K562 (cell line): ENCODE results near the gene CHN1. TPM values are rescaled to one million over a fixed set of nuclear protein-coding genes. Genes with fewer than 3 reads are reported as not detected.

ENCODE experiments used
- ATAC-seq: fragments of 200-7000 bp; cut with Tn5 transposase; 3 replicates; pipeline ENCODE4 v1.9.1; 2020; ENCODE audit warnings: moderate library complexity
- BruUV-seq: library from RNA; stranded (reverse); fragments of 400-500 nt; replicated peaks from 2 replicates; lab custom pipeline; 2021; lab: Mats Ljungman, UMichigan
- CTCF ChIA-PET: fragments of 300-600 bp; formaldehyde crosslinking; extraction: SDS; loops from one replicate; lab custom pipeline; 2021; ENCODE audit warnings: low intra/inter-chr PET ratio; lab: Yijun Ruan, JAX
- POLR2A ChIA-PET: fragments of 300-600, 350-650 bp; sonication (Branson Sonifier 250); formaldehyde crosslinking; extraction: SDS; loops from one replicate; lab custom pipeline; 2021; ENCODE audit warnings: antibody characterized with exemption, inconsistent platforms; lab: Yijun Ruan, JAX
- DNase-seq, 4 experiments: peaks; one replicate each; pipeline versions ENCODE4 v3.0.0 to v3.0.0-alpha.2; 2011 to 2018; ENCODE audit warnings: low spot score in 3 of 4, mixed read lengths in 3 of 4; ENCODE audit errors: extremely low read depth in 1 of 4
- FAIRE-seq: peaks from 2 replicates; lab custom pipeline; 2011; peaks lifted over from hg19 to GRCh38; lab: Jason Lieb, UNC
- H2AFZ ChIP-seq: 2 replicates; pipeline ENCODE4 v1.6.0; 2011; ENCODE audit warnings: low read depth, low read length, control low read depth, inconsistent platforms
- H3K27ac ChIP-seq: fragments of 200-600 bp; 3 replicates; pipeline ENCODE4 v1.8.0; 2011; ENCODE audit warnings: low read depth, mild to moderate bottlenecking, control low read depth, inconsistent platforms, low read length, moderate library complexity, mixed read lengths; ENCODE audit errors: extremely low read depth
- H3K27me3 ChIP-seq, 2 experiments: fragments of 300-600 bp in 1 of 2; 2 replicates in 1 of 2; 3 replicates in 1 of 2; pipeline versions ENCODE4 v1.6.0 to v1.8.0; 2011; ENCODE audit warnings: inconsistent platforms in 2 of 2, low read length in 2 of 2, mild to moderate bottlenecking in 1 of 2, mixed read lengths in 1 of 2, moderate library complexity in 1 of 2; ENCODE audit not compliant: control insufficient read depth in 2 of 2, insufficient read depth in 2 of 2
- H3K36me3 ChIP-seq: fragments of 300-600 bp; 3 replicates; pipeline ENCODE4 v1.8.0; 2011; ENCODE audit warnings: mild to moderate bottlenecking, low read length, inconsistent platforms; ENCODE audit not compliant: control insufficient read depth, insufficient read depth
- H3K4me1 ChIP-seq, 2 experiments: fragments of 200-600 bp in 1 of 2; replicated peaks in 1 of 2; 2 replicates in 1 of 2; 3 replicates in 1 of 2; pipeline versions ENCODE4 v1.5.1 to v1.8.0; 2011; ENCODE audit warnings: inconsistent platforms in 2 of 2, low read length in 2 of 2, mild to moderate bottlenecking in 1 of 2, mixed read lengths in 1 of 2, moderate library complexity in 1 of 2; ENCODE audit not compliant: control insufficient read depth in 2 of 2, insufficient read depth in 2 of 2
- H3K4me2 ChIP-seq: 2 replicates; pipeline ENCODE4 v1.6.1; 2011; ENCODE audit warnings: low read length, control low read depth, inconsistent platforms, mixed read lengths; ENCODE audit not compliant: insufficient read depth
- H3K4me3 ChIP-seq: fragments of 200-600 bp; sonication (generic), shearing (Covaris generic); 2 replicates; pipeline ENCODE4 v1.5.1; 2016; ENCODE audit warnings: control low read depth, inconsistent platforms
- H3K79me2 ChIP-seq: fragments of 200-600 bp; 3 replicates; pipeline ENCODE4 v1.8.0; 2011; ENCODE audit warnings: low read length, inconsistent platforms; ENCODE audit not compliant: control insufficient read depth, insufficient read depth
- H3K9ac ChIP-seq, 2 experiments: 2 replicates each; pipeline versions ENCODE4 v1.6.0 to v1.6.1; 2011; ENCODE audit warnings: low read depth in 2 of 2, low read length in 2 of 2, control low read depth in 1 of 2, inconsistent platforms in 1 of 2, mild to moderate bottlenecking in 1 of 2, mixed read lengths in 1 of 2; ENCODE audit not compliant: insufficient read depth in 1 of 2
- H3K9me1 ChIP-seq: one replicate; pipeline ENCODE4 v1.6.0; 2011; ENCODE audit warnings: inconsistent platforms, mild to moderate bottlenecking, low read length, moderate library complexity; ENCODE audit not compliant: control insufficient read depth, insufficient read depth
- H3K9me3 ChIP-seq: replicated peaks from 2 replicates; pipeline ENCODE4 v1.5.1; 2011; ENCODE audit warnings: low read depth, low read length, inconsistent platforms; ENCODE audit not compliant: control insufficient read depth, insufficient read depth
- H4K20me1 ChIP-seq: replicated peaks from 2 replicates; pipeline ENCODE4 v1.6.1; 2011; ENCODE audit warnings: low read length, inconsistent platforms, mixed read lengths; ENCODE audit not compliant: control insufficient read depth, insufficient read depth
- ASH1L ChIP-seq: fragments of 450-650 bp; IDR thresholded peaks from 2 replicates; pipeline ENCODE4 v1.6.1; 2018; ENCODE audit warnings: borderline replicate concordance, mild to moderate bottlenecking, low read depth; ENCODE audit not compliant: partially characterized antibody
- CBX5 ChIP-seq: IDR thresholded peaks from 2 replicates; pipeline ENCODE4 v1.6.1; 2014; ENCODE audit warnings: low read depth, borderline replicate concordance
- KLF1 ChIP-seq: fragments of 450-650 bp; IDR thresholded peaks from 2 replicates; pipeline ENCODE4 v1.6.1; 2016; ENCODE audit warnings: missing genetic modification characterization, missing compliant biosample characterization
- LCOR ChIP-seq: sonication (generic); formaldehyde crosslinking; IDR thresholded peaks from 2 replicates; pipeline ENCODE4 v1.8.0; 2022; ENCODE audit warnings: mild to moderate bottlenecking, missing genetic modification reagents
- MCM7 ChIP-seq, 2 experiments: fragments of 450-650 bp; IDR thresholded peaks; 2 replicates each; pipeline ENCODE4 v1.6.1; 2016 to 2018
- TAF1 ChIP-seq: IDR thresholded peaks from 2 replicates; pipeline ENCODE4 v1.6.1; 2011; ENCODE audit warnings: mild to moderate bottlenecking, low read length, moderate library complexity; ENCODE audit not compliant: insufficient read depth, control insufficient read depth, severe bottlenecking; ENCODE audit errors: extremely low read depth
- TBP ChIP-seq: optimal IDR thresholded peaks from 2 replicates; pipeline ENCODE3; 2011; ENCODE audit warnings: low read depth, low read length, improper control_type of control experiment
- ZHX1 ChIP-seq: fragments of 150-350 bp; conservative IDR thresholded peaks from 2 replicates; pipeline ENCODE4 v1.6.1; 2014; ENCODE audit warnings: low read length
- ZNF134 ChIP-seq: fragments of 250-450 bp; sonication (Bioruptor Pico); conservative IDR thresholded peaks from 2 replicates; pipeline ENCODE4 v1.4.0; 2020
- ZNF830 ChIP-seq: fragments of 250-450 bp; sonication (Bioruptor Pico); IDR thresholded peaks from 2 replicates; pipeline ENCODE4 v1.5.0; 2021; ENCODE audit warnings: mild to moderate bottlenecking
- WGBS: fragments of 100-300 bp; shearing (Covaris generic); methylation state at CpG from one replicate; pipeline ENCODE4 v1.1.6; 2016; ENCODE audit warnings: low coverage, mixed read lengths; ENCODE audit not compliant: insufficient coverage; ENCODE audit errors: missing lambda C conversion rate; 5-methylcytosine and 5-hydroxymethylcytosine counted together
- in situ Hi-C: fragments of 300-500 bp; cut with MboI; formaldehyde crosslinking; loops from 4 replicates; pipeline ENCODE4 v1.15.0; 2018; ENCODE audit warnings: inconsistent platforms, mixed read lengths
- intact Hi-C: fragments of 100-400 bp; cut with micrococcal nuclease; formaldehyde crosslinking; loops from 2 replicates; pipeline ENCODE4 v1.14.2; 2022
- polyA plus RNA-seq, 8 experiments: library from polyadenylated mRNA; depleted of rRNA in 4 of 8; stranded (reverse) in 5 of 8; unstranded in 3 of 8; fragments of >200 nt; fragmentation: Nextera tagmentation in 2 of 8; fragmentation: Illumina TruSeq in 1 of 8; extraction: Ambion mirVana in 2 of 8; extraction: Trizol in 1 of 8; gene quantifications; 2 replicates each; pipeline versions ENCODE4 v1.2.1 to v1.2.3, GENCODE V29; 2011 to 2014; ENCODE audit warnings: inconsistent platforms in 1 of 8, missing spikeins in 1 of 8
- total RNA-seq, 7 experiments: library from RNA; depleted of rRNA in 6 of 7; stranded (reverse); fragments of >200 nt in 6 of 7; fragmentation: Illumina TruSeq in 2 of 7; extraction: Trizol in 2 of 7; gene quantifications; 2 replicates each; pipeline versions ENCODE4 v1.2.1 to v1.2.3, GENCODE V29; 2011 to 2021; ENCODE audit warnings: low replicate concordance in 1 of 7
- TF ChIP-seq, protein P1 (sequence below): fragments of 450-650 bp; formaldehyde crosslinking; IDR thresholded peaks from 2 replicates; pipeline ENCODE4 v1.4.0; 2020; ENCODE audit warnings: mild to moderate bottlenecking

Gene CHN1
- total and polyA plus RNA-seq, 9 of the 15 experiments (the other 6 are each of a cell fraction or from before 2014, with no cell fraction given), result 0.17 to 2.0 (median 0.87) TPM

- Histone ChIP-seq H3K4me1 (no peaks in the 10 kb centered on the region), H3K27me3 (peaks cover 6 to 7% of the 10 kb centered on the region in 2 experiments; a peak in 2 of 5 replicates), H3K4me3 (no peak overlapping the region), H3K4me2 (no peak overlapping the region), H4K20me1 (no peaks in the 10 kb centered on the region), H3K79me2 (no peaks in the 10 kb centered on the region), H3K9me3 (no peaks in the 10 kb centered on the region), H3K36me3 (no peaks in the 10 kb centered on the region), H3K9me1 (no peaks in the 10 kb centered on the region)
- POLR2A ChIA-PET, result interaction anchor here (0.5 to 0.7 kb wide), 2 partner anchors 16 to 236 kb away, joined by 3 read pairs; no protein-coding TSS in a partner anchor
- DNase-seq (no peak), FAIRE-seq (no peak), ATAC-seq (no peak)
- intact Hi-C loops, result no loop called here
- CTCF ChIA-PET, result no interaction called here
- BruUV-seq, result no TSS peak
- TF ChIP-seq ZNF134 (CRISPR knock-in tag), result no peak
- TF ChIP-seq ZNF830 (CRISPR knock-in tag), result no peak
- no peak for TF ChIP-seq LCOR (CRISPR knock-in tag)
- no peak for TF ChIP-seq ZHX1
- TF ChIP-seq, protein P1, sequence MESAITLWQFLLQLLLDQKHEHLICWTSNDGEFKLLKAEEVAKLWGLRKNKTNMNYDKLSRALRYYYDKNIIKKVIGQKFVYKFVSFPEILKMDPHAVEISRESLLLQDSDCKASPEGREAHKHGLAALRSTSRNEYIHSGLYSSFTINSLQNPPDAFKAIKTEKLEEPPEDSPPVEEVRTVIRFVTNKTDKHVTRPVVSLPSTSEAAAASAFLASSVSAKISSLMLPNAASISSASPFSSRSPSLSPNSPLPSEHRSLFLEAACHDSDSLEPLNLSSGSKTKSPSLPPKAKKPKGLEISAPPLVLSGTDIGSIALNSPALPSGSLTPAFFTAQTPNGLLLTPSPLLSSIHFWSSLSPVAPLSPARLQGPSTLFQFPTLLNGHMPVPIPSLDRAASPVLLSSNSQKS, result no peak
- TF ChIP-seq KLF1 (tag), result no peak
- no peak for TF ChIP-seq TAF1
- TF ChIP-seq TBP, result no peak
- TF ChIP-seq ASH1L, result no peak
- no peak for TF ChIP-seq CBX5
- TF ChIP-seq MCM7 (IDR thresholded peaks at IDR 0.05), result no peak
- TF ChIP-seq, all 486 proteins: peak for 0
- WGBS, result 2% methylated on average over 3 of the region's 3 CpGs
- Histone ChIP-seq H3K9ac (no peak overlapping the region), H3K27ac (no peak overlapping the region), H2AFZ (no peak overlapping the region)
- in situ Hi-C loops, result no loop called here
Measured at GRCh38 chr2:175022923-175023322, 17.7 kb upstream of the CHN1 start.
